ENCODE measurements around the gene TRIM2.

DNA sequence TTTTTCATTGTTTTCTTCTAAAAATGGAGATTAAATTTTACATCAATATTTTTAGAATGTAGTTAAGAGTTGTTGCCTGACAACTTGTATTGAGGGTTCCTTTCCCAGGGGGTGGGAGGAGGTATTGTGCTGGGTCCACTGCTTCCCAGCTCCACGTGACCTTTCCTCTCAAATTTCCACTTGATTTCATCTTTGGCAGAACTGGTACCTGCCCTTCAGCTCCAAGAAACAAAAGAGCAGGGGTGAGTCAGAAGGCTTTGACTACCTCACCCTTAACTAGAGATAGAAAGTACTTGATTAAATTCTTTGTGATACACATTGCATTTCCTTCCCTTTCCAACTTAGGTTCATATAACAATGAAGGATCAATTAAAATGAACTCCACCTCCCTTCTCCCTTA, 19.7 kb downstream of the TRIM2 start:
- no peak for TF ChIP-seq POLR2A (IDR thresholded peaks at IDR 0.05; ENCODE audit: low read length)
- TF ChIP-seq GATA1 (IDR thresholded peaks at IDR 0.05; ENCODE audit: low read depth, low read length), result no peak
